ENCODE data around the gene ITGAL. TPM values are rescaled to one million over a fixed set of nuclear protein-coding genes. Genes with fewer than 3 reads are reported as not detected.

Gene ITGAL
- total and polyA plus RNA-seq, 2 of the 13 experiments (the other 11 are each of a cell fraction or from before 2014, with no cell fraction given): 0.86 to 1.2 TPM

DNA sequence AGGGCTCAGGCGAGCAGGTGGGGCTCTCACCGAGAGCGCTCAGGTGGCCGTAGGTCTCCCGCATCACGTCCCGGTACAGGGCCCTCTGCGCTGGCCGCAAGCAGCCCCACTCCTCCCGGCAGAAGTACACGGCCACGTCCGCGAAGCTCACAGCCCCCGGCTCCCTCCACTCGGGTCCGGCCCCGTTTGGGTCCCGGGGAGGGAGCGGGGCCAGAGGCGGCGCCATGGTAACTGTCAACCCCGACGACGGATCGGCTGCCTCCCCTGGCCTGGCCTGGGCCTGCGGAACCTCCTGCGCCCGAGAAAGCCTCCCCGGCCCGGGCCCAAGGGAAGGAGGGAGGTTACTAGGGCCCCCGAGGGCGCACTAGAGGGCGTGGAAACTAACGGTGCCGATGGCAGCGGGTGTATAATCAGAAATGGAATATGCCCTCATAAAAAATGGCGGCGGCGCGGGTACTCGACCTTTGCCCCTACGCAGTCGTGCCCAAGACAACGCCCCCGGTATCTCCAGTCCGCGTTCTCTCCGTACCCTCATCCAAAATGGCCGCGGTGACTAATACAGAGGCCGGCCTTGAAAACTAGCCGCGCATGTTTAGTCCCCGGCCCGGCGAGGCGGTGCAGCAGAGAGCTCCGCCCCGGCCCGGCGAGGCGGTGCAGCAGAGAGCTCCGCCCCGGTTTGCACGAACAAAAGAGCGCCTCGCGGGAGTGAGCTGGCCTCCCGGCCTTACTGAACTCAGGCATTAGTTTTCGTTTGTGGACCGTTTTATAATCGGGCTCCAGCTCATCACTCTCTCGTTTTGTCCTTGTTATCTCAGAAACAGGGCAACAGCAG, 85.6 kb downstream of the ITGAL start, which contains the start of gene ZNF764 (continued):
- TF ChIP-seq, protein P1, sequence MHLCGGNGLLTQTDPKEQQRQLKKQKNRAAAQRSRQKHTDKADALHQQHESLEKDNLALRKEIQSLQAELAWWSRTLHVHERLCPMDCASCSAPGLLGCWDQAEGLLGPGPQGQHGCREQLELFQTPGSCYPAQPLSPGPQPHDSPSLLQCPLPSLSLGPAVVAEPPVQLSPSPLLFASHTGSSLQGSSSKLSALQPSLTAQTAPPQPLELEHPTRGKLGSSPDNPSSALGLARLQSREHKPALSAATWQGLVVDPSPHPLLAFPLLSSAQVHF (CRISPR knock-in tag; IDR thresholded peaks at IDR 0.05): peak; percentile 65; the same call in 1 of the 2 replicates
- TF ChIP-seq ZMYM4 (CRISPR knock-in tag; IDR thresholded peaks at IDR 0.05): peak; percentile 76
- TF ChIP-seq, protein P2, sequence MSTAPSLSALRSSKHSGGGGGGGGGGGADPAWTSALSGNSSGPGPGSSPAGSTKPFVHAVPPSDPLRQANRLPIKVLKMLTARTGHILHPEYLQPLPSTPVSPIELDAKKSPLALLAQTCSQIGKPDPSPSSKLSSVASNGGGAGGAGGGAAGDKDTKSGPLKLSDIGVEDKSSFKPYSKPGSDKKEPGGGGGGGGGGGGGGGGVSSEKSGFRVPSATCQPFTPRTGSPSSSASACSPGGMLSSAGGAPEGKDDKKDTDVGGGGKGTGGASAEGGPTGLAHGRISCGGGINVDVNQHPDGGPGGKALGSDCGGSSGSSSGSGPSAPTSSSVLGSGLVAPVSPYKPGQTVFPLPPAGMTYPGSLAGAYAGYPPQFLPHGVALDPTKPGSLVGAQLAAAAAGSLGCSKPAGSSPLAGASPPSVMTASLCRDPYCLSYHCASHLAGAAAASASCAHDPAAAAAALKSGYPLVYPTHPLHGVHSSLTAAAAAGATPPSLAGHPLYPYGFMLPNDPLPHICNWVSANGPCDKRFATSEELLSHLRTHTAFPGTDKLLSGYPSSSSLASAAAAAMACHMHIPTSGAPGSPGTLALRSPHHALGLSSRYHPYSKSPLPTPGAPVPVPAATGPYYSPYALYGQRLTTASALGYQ (CRISPR knock-in tag; IDR thresholded peaks at IDR 0.05): peak; percentile 77; the same call in 1 of the 2 replicates
- peak; percentile 90; the same call in 1 of the 2 replicates for TF ChIP-seq KLF11 (CRISPR knock-in tag; IDR thresholded peaks at IDR 0.05)
- TF ChIP-seq, protein P3, sequence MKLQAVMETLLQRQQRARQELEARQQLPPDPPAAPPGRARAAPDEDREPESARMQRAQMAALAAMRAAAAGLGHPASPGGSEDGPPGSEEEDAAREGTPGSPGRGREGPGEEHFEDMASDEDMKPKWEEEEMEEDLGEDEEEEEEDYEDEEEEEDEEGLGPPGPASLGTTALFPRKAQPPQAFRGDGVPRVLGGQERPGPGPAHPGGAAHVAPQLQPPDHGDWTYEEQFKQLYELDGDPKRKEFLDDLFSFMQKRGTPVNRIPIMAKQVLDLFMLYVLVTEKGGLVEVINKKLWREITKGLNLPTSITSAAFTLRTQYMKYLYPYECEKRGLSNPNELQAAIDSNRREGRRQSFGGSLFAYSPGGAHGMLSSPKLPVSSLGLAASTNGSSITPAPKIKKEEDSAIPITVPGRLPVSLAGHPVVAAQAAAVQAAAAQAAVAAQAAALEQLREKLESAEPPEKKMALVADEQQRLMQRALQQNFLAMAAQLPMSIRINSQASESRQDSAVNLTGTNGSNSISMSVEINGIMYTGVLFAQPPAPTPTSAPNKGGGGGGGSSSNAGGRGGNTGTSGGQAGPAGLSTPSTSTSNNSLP (IDR thresholded peaks at IDR 0.05; ENCODE audit: low read depth, low read length): peak; percentile 78; the same call in 1 of the 2 replicates
- TF ChIP-seq MLLT10 (CRISPR knock-in tag; IDR thresholded peaks at IDR 0.05): no peak
- TF ChIP-seq, protein P4, sequence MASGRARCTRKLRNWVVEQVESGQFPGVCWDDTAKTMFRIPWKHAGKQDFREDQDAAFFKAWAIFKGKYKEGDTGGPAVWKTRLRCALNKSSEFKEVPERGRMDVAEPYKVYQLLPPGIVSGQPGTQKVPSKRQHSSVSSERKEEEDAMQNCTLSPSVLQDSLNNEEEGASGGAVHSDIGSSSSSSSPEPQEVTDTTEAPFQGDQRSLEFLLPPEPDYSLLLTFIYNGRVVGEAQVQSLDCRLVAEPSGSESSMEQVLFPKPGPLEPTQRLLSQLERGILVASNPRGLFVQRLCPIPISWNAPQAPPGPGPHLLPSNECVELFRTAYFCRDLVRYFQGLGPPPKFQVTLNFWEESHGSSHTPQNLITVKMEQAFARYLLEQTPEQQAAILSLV (CRISPR knock-in tag; IDR thresholded peaks at IDR 0.05; ENCODE audit: borderline replicate concordance): peak; percentile 65; the same call in 1 of the 2 replicates
- no peak for TF ChIP-seq FOXA1 (IDR thresholded peaks at IDR 0.05)
- TF ChIP-seq FOXA1 (CRISPR knock-in tag; IDR thresholded peaks at IDR 0.05): 0 out of 2 replicates have a peak, but pooled peaks have one; percentile 3
- TF ChIP-seq, protein P5, sequence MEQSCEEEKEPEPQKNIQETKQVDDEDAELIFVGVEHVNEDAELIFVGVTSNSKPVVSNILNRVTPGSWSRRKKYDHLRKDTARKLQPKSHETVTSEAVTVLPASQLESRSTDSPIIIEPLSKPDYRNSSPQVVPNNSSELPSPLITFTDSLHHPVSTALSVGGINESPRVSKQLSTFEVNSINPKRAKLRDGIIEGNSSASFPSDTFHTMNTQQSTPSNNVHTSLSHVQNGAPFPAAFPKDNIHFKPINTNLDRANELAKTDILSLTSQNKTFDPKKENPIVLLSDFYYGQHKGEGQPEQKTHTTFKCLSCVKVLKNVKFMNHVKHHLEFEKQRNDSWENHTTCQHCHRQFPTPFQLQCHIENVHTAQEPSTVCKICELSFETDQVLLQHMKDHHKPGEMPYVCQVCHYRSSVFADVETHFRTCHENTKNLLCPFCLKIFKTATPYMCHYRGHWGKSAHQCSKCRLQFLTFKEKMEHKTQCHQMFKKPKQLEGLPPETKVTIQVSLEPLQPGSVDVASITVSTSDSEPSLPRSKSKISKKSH (CRISPR knock-in tag; IDR thresholded peaks at IDR 0.05; ENCODE audit: borderline replicate concordance): peak; percentile 75
- no peak for TF ChIP-seq PAF1 (CRISPR knock-in tag; IDR thresholded peaks at IDR 0.05)
- TF ChIP-seq, protein P6, sequence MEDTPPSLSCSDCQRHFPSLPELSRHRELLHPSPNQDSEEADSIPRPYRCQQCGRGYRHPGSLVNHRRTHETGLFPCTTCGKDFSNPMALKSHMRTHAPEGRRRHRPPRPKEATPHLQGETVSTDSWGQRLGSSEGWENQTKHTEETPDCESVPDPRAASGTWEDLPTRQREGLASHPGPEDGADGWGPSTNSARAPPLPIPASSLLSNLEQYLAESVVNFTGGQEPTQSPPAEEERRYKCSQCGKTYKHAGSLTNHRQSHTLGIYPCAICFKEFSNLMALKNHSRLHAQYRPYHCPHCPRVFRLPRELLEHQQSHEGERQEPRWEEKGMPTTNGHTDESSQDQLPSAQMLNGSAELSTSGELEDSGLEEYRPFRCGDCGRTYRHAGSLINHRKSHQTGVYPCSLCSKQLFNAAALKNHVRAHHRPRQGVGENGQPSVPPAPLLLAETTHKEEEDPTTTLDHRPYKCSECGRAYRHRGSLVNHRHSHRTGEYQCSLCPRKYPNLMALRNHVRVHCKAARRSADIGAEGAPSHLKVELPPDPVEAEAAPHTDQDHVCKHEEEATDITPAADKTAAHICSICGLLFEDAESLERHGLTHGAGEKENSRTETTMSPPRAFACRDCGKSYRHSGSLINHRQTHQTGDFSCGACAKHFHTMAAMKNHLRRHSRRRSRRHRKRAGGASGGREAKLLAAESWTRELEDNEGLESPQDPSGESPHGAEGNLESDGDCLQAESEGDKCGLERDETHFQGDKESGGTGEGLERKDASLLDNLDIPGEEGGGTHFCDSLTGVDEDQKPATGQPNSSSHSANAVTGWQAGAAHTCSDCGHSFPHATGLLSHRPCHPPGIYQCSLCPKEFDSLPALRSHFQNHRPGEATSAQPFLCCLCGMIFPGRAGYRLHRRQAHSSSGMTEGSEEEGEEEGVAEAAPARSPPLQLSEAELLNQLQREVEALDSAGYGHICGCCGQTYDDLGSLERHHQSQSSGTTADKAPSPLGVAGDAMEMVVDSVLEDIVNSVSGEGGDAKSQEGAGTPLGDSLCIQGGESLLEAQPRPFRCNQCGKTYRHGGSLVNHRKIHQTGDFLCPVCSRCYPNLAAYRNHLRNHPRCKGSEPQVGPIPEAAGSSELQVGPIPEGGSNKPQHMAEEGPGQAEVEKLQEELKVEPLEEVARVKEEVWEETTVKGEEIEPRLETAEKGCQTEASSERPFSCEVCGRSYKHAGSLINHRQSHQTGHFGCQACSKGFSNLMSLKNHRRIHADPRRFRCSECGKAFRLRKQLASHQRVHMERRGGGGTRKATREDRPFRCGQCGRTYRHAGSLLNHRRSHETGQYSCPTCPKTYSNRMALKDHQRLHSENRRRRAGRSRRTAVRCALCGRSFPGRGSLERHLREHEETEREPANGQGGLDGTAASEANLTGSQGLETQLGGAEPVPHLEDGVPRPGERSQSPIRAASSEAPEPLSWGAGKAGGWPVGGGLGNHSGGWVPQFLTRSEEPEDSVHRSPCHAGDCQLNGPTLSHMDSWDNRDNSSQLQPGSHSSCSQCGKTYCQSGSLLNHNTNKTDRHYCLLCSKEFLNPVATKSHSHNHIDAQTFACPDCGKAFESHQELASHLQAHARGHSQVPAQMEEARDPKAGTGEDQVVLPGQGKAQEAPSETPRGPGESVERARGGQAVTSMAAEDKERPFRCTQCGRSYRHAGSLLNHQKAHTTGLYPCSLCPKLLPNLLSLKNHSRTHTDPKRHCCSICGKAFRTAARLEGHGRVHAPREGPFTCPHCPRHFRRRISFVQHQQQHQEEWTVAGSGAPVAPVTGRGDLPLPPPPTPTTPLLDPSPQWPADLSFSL (CRISPR knock-in tag; IDR thresholded peaks at IDR 0.05): no peak
